Measurements from ENCODE around the gene GPR39. TPM values are rescaled to one million over a fixed set of nuclear protein-coding genes. Genes with fewer than 3 reads are reported as not detected.

GPR39 gene
- total and polyA plus RNA-seq, 2 donors (not counting 1 experiment from before 2014, with no cell fraction given): not detected

- Histone ChIP-seq H3K9me3 (ENCODE audit: control extremely low read depth in 1 of 3, control insufficient read depth in 2 of 3, insufficient read depth in 1 of 3, low read length in 2 of 3) (peaks cover 0 to 9% (median 0%) of the 10 kb centered on the region in 3 donors), H3K9ac (ENCODE audit: low read length) (no peak overlapping the region), H3K27ac (ENCODE audit: low read length in 2 of 2) (no peak overlapping the region), H4K20me1 (ENCODE audit: control insufficient read depth, insufficient read depth, low read length, poor library complexity, severe bottlenecking) (no peaks in the 10 kb centered on the region), H3K36me3 (replicated peaks in 1 of 2; ENCODE audit: control extremely low read depth in 1 of 2, control insufficient read depth in 1 of 2, extremely low read depth in 1 of 2, insufficient read depth in 2 of 2, low read length in 1 of 2) (no peaks in the 10 kb centered on the region), H2AFZ (ENCODE audit: insufficient read depth, low read depth, low read length, poor library complexity, severe bottlenecking) (no peak overlapping the region), H3K79me2 (ENCODE audit: control insufficient read depth, insufficient read depth, low read length) (no peaks in the 10 kb centered on the region), H3K4me1 (ENCODE audit: control insufficient read depth in 2 of 2, insufficient read depth in 2 of 2, low read length in 2 of 2) (no peaks in the 10 kb centered on the region), H3K27me3 (replicated peaks in 1 of 4; ENCODE audit: control extremely low read depth in 1 of 4, control insufficient read depth in 3 of 4, insufficient read depth in 4 of 4, low read length in 3 of 4) (no peaks in the 10 kb centered on the region), H3K4me2 (replicated peaks; ENCODE audit: low read depth, low read length, poor library complexity, severe bottlenecking) (no peak overlapping the region), H3K4me3 (ENCODE audit: control extremely low read depth in 1 of 5, extremely low read depth in 1 of 5, insufficient read depth in 1 of 5, low read depth in 2 of 5, low read length in 4 of 5) (no peak overlapping the region)
- no peak overlapping the region for H3K4me3 Mint-ChIP-seq
- intact Hi-C loops (cut with micrococcal nuclease): no loop called here
- TF ChIP-seq CTCF (IDR thresholded peaks at IDR 0.05): no peak
- TF ChIP-seq EZH2 (IDR thresholded peaks at IDR 0.05; ENCODE audit: borderline replicate concordance, insufficient read depth, low read depth, low read length, poor library complexity, severe bottlenecking): no peak
- ChIA-PET CTCF (interaction anchor here (0.6 to 1.1 kb wide), 2 partner anchors 34 to 156 kb away, joined by 3 read pairs; no protein-coding TSS in a partner anchor), POLR2A (no interaction called here)
- WGBS (ENCODE audit: insufficient coverage): 77% methylated on average over 4 of the region's 9 CpGs
- no peaks in the 10 kb centered on the region for H3K4me1 Mint-ChIP-seq
- ATAC-seq (ENCODE audit: low read depth): no peak
- H3K27ac Mint-ChIP-seq: no peak overlapping the region
- H3K27me3 Mint-ChIP-seq: no peaks in the 10 kb centered on the region
- no peaks in the 10 kb centered on the region for H3K9me3 Mint-ChIP-seq (ENCODE audit: insufficient read depth)
- no peak for DNase-seq
These were observed 206.7 kb downstream of the GPR39 start for GRCh38 chr2:132623096-132623839.

GRCh38 chr2:132627536-132627935 lies 210.9 kb downstream of the GPR39 start:
- Histone ChIP-seq H3K27ac (ENCODE audit: low read length in 2 of 2) (no peak overlapping the region), H3K27me3 (replicated peaks in 1 of 4; ENCODE audit: control extremely low read depth in 1 of 4, control insufficient read depth in 3 of 4, insufficient read depth in 4 of 4, low read length in 3 of 4) (no peaks in the 10 kb centered on the region), H3K79me2 (ENCODE audit: control insufficient read depth, insufficient read depth, low read length) (no peaks in the 10 kb centered on the region), H2AFZ (ENCODE audit: insufficient read depth, low read depth, low read length, poor library complexity, severe bottlenecking) (no peak overlapping the region), H3K4me3 (ENCODE audit: control extremely low read depth in 1 of 5, extremely low read depth in 1 of 5, insufficient read depth in 1 of 5, low read depth in 2 of 5, low read length in 4 of 5) (no peak overlapping the region), H4K20me1 (ENCODE audit: control insufficient read depth, insufficient read depth, low read length, poor library complexity, severe bottlenecking) (no peaks in the 10 kb centered on the region), H3K4me2 (replicated peaks; ENCODE audit: low read depth, low read length, poor library complexity, severe bottlenecking) (no peak overlapping the region), H3K9ac (ENCODE audit: low read length) (no peak overlapping the region), H3K9me3 (ENCODE audit: control extremely low read depth in 1 of 3, control insufficient read depth in 2 of 3, insufficient read depth in 1 of 3, low read length in 2 of 3) (peaks cover 0 to 3% (median 0%) of the 10 kb centered on the region in 3 donors), H3K36me3 (replicated peaks in 1 of 2; ENCODE audit: control extremely low read depth in 1 of 2, control insufficient read depth in 1 of 2, extremely low read depth in 1 of 2, insufficient read depth in 2 of 2, low read length in 1 of 2) (no peaks in the 10 kb centered on the region), H3K4me1 (ENCODE audit: control insufficient read depth in 2 of 2, insufficient read depth in 2 of 2, low read length in 2 of 2) (no peaks in the 10 kb centered on the region)
- POLR2A ChIA-PET: no interaction called here
- DNase-seq (no peak), ATAC-seq (ENCODE audit: low read depth) (no peak)
- no peaks in the 10 kb centered on the region for H3K9me3 Mint-ChIP-seq (ENCODE audit: insufficient read depth)
- WGBS (ENCODE audit: insufficient coverage): 100% methylated on average over 2 of the region's 3 CpGs
- intact Hi-C loops (cut with micrococcal nuclease): no loop called here
- H3K4me3 Mint-ChIP-seq: no peak overlapping the region
- H3K4me1 Mint-ChIP-seq: no peaks in the 10 kb centered on the region
- CTCF ChIA-PET: no interaction called here
- no peak overlapping the region for H3K27ac Mint-ChIP-seq
- H3K27me3 Mint-ChIP-seq: no peaks in the 10 kb centered on the region
- no peak for TF ChIP-seq CTCF (IDR thresholded peaks at IDR 0.05)
- TF ChIP-seq EZH2 (IDR thresholded peaks at IDR 0.05; ENCODE audit: borderline replicate concordance, insufficient read depth, low read depth, low read length, poor library complexity, severe bottlenecking): no peak

Data from B cell (primary cell).